Activated CD4-positive, alpha-beta T cell treated with anti-CD3 and anti-CD28 coated beads, Interleukin-2, amount 50 U/mL, for 16 hours (primary cell): ENCODE measurements around the gene DNMT3B.
"Not testable (repeated sequence)": the region's sequence is repeated elsewhere in the genome, so short reads cannot be mapped to it uniquely, and the experiment has no call there.

Experiments used
- DNase-seq: peaks from one replicate; pipeline ENCODE4 v3.0.0-alpha.2; 2020

The DNMT3B gene

DNA sequence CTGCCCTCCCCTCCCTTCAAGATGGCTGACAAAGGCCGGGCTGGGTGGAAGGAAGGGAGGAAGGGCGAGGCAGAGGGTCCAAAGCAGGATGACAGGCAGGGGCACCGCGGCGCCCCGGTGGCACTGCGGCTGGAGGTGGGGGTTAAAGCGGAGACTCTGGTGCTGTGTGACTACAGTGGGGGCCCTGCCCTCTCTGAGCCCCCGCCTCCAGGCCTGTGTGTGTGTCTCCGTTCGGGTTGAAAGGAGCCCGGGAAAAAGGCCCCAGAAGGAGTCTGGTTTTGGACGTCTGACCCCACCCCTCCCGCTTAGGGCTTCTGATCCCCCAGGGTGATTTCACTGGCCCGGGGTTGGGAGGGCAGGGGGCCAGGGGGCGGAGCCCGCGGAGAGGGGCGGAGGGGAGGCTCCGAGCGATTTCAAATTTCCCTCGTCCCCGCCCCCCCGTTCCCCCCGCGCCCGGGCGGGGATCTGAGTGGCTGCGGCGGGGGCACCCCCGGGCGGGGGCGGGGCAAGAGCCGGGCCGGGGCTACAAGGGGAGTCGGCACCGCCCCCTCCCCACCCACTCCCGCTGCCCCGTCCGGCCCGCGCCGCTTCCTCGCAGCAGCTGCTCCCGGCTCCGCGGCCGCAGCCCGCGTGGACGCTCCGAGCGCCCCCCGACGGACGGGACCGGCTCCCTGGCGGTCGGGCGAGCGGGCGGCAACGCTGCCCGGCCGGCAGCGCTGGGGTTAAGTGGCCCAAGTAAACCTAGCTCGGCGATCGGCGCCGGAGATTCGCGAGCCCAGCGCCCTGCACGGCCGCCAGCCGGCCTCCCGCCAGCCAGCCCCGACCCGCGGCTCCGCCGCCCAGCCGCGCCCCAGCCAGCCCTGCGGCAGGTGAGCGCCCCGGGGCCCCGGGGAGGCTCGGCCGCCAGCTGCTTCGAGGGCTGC lies at the start of gene DNMT3B:
DNMT3B (plus strand) TSS at position 555 of the 923 bp plus-strand sequence. CDS start 17,939 bp downstream, outside the sequence.
- DNase-seq = peak; percentile 58

DNA sequence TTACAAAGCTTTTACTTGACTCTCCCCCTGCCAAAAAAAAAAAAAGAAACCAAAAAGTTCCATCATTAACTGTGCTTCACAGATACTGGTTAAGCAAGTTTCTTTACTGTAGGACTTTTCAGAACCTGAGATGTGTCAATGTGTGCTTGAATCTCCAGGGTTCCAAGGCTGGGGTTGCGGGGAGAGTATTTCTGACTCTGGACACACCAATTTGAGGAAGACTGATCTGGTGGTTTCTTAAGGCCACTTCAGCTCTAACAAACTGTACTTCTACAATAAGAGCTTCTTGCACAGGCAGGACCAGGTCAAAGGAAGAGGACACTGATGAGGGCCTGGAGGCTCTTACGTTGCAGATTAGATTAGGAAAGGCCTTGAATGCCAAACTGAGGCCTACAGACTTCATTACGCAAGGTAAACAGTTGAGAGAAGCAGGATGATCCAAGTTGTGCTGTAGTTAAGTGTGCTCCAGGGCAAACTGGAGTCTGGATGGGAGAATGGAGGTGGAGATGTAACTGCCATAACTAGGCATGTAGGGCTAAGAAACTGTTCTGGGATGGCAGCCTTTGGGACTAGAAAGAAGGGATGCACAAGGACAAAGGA lies 43.3 kb upstream of the DNMT3B start:
- no peak for DNase-seq

DNA sequence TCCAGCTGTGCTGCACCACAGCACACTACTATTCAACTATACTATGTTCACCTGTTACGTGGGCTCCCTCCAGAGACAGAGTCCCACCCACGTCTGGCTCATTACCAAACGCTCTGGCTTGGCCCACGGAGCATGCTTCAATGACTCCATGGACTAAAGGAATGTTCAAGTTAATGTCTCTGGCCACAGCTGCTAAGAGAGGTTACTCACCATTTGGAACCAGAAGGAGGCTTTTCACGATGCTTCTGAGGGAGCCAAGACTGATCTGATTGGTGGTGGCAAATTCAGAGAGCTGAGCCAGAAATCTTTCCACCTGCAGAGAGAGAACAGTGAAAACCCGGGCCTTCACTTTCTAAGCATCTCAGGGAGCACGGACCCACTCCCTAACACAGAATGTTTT lies 34.5 kb upstream of the DNMT3B start:
- no peak for DNase-seq

- DNase-seq = not testable (repeated sequence)
Observed at GRCh38 chr20:32728435-32728834, 33.8 kb upstream of the DNMT3B start.

DNA sequence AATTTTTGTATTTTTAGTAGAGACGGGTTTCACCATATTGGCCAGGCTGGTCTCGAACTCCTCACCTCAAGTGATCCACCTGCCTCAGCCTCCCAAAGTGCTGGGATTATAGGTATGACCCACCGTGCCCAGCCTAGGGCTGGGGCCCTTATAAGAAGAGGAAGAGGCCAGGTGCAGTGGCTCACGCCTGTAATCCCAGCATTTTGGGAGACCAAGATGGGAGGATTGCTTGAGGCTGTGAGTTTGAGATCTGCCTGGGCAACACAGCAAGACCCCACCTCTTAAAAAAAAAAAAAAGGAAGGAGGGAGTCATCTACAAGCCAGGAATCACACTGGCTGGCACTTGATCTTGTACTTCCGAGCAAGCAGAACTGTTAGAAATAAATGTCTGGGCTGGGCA lies 32.9 kb upstream of the DNMT3B start:
- not testable (repeated sequence) for DNase-seq

DNA sequence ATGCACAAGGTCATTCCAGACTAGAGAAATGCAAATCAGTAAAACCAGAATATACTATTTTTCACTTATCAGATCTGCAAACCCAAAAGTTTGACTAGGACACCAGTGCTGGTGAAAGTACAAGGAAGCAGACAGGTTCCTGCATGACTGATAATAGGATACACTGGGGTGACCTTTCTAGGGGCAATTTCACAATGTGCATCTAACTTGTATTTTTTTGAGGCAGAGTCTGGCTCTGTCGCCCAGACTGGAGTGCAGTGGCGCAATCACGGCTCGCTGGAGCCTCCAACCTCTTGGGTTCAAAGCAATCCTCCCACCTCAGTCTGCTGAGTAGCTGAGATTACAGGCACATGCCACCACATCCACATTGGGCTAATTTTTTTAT lies 30.3 kb upstream of the DNMT3B start:
- DNase-seq = peak; percentile 12

GRCh38 chr20:32737371-32738223 lies 24.6 kb upstream of the DNMT3B start:
- DNase-seq = peak; percentile 67

DNA sequence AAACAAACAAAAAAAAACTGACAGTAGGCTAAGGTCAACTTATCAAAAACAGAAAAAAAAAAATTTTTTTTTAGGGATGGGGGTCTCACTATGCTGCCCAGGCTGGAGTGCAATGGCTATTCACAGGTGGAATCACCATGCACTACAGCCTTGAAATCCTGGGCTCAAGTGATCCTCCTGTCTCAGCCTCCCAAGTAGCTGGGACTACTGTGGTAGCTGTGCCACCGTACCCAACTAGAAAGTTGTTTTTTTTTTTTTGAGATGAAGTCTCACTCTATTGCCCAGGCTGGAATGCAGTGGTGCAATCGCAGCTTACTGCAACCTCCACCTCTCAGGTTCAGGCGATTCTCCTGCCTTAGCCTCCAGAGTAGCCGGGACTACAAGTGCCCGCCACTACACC lies 21.0 kb upstream of the DNMT3B start:
- DNase-seq = no peak

GRCh38 chr20:32742322-32743236 lies 19.6 kb upstream of the DNMT3B start:
- peak; percentile 13 for DNase-seq

- DNase-seq = peak; percentile 76
Observed at GRCh38 chr20:32743237-32744112, 18.7 kb upstream of the DNMT3B start, which contains the start of gene COMMD7. Gene COMMD7 (minus strand): TSS chr20:32743467. CDS start chr20:32743391, 76 bp downstream.

DNA sequence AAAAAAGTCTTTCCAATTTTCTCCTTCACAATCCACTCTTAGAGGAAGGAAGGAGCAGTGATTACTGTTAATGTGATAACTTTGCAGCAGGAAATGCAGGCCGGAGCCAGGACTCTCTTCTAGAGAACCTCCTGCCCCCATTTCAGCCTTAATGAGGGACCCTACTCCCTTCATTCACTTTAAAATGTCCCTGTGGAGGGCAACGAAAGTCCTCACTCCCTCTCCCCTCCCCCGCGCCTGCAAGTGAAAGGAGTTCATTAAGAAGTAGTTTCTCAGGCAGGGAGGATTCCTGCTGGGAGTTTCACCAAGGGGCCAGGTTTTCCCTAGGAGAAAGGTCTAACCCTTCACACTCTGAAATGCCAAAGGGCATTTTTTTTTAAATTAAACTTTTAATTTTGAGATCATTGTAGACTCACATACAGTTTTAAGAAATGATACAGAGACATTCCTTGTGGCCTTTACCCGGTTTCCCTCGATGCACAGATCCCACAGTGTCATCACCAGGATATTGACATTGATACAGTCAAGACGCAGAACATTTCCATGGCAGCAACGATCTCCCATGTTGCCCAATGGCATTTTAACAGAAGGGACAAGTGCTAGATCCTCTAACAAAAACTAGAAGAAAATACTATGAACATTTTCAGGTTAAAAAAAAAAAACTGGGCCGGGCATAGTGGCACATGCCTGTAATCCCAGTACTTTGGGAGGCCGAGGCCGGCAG lies 12.1 kb upstream of the DNMT3B start:
- no peak for DNase-seq

- DNase-seq = no peak
Observed at GRCh38 chr20:32751293-32751692, 10.9 kb upstream of the DNMT3B start.

- no peak for DNase-seq
Observed at GRCh38 chr20:32751702-32752457, 10.3 kb upstream of the DNMT3B start.

DNA sequence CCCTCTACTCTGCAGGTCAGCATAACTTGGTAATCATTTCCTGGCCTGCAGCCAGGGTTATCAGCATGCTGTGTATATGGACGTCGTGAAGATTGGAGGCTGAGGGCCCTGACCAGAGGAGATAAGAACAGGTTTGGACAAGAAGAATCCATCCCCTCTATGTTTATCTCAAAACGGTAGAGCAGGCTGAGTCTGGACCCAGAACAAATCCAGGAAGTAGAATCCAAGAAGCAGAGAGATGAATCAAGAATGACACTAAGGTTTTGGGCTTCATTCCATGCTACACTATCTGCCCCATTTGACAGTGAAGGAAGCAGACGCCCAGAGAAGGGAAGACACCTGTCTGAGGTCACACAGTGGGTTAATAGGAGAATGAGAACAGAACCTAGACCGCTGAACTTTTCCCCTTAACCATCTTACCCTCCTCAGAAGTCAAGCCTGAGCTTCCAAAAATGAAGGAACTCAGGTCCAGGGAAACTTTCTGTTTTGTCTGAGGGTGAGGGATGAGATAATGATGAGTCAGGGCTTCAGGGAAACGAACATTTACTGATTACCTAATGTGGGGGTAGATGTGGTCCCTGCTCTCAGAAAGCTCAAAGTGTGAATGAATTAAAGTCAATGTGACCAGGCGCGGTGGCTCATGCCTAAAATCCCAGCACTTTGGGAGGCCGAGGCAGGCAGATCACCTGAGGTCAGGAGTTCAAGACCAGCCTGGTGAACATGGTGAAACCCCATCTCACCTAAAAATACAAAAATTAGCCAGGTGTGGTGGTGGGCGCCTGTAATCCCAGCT lies 9.5 kb upstream of the DNMT3B start:
- no peak for DNase-seq

DNA sequence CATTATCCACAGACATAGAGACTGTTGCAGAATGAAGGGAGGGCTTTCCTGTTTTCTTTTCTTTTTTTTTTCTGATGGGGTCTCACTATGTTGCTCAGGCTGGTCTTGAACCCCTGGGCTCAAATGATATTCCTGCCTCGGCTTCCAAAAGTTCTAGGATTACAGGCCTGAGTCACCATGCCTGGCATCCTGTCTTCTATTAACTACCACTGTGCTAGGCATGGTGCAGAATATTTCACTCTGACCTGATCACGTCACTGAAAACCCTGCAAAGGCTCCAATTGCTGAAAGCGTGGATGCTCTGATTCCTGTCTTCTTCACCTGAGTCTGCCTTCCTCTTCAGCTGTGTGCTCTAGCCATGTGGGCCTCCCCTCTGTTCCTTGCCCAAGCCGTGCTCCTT lies 8.5 kb upstream of the DNMT3B start:
- DNase-seq = no peak

DNA sequence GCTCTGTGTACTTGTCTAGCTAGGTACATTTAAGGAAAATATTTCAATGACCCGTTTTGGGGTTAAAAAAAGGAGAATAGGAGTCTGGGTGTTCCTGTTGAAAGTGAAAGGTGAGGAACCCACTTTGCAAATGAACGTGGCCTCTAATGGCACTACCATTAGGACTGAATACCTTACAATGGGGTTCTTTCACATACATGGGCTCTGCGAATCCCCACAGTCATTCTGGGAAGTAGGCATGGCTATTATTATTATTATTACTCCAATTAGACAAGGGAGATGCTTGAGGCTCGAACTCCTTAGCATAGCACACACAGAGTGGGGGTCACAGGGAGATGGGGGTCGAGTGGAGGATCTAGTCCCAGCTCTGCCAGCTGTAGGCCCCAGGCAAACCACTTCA lies 6.0 kb upstream of the DNMT3B start:
- no peak for DNase-seq

- no peak for DNase-seq
Observed at GRCh38 chr20:32761417-32761830, 761 bp upstream of the DNMT3B start.

GRCh38 chr20:32762754-32763201 lies 593 bp downstream of the DNMT3B start:
- DNase-seq = no peak
